ENCODE measurements around the gene DLG2.

- TF ChIP-seq RNF2 (IDR thresholded peaks at IDR 0.05; ENCODE audit: borderline replicate concordance, low read depth, low read length, missing control alignments, poor library complexity, severe bottlenecking) (no peak), POLR2A (IDR thresholded peaks at IDR 0.05; ENCODE audit: control extremely low read depth in 1 of 2, low read depth in 2 of 2, low read length in 2 of 2) (no peak), SIN3A (conservative IDR thresholded peaks at IDR 0.05 in 1 of 2, IDR thresholded peaks at IDR 0.05 in 1 of 2; ENCODE audit: low read depth in 1 of 2, low read length in 2 of 2) (no peak), JUN (IDR thresholded peaks at IDR 0.05; ENCODE audit: low read depth, low read length) (no peak), POLR2AphosphoS5 (IDR thresholded peaks at IDR 0.05; ENCODE audit: low read depth, low read length) (no peak), TAF1 (IDR thresholded peaks at IDR 0.05; ENCODE audit: low read depth, low read length) (no peak), MAFK (IDR thresholded peaks at IDR 0.05; ENCODE audit: low read depth, low read length) (no peak), CTCF (IDR thresholded peaks at IDR 0.05; ENCODE audit: control extremely low read depth in 1 of 3, insufficient read depth in 1 of 3, low read depth in 1 of 3, low read length in 3 of 3) (no peak), YY1 (IDR thresholded peaks at IDR 0.05; ENCODE audit: low read depth, low read length) (no peak), EZH2 (IDR thresholded peaks at IDR 0.05; ENCODE audit: low read depth, low read length, severe bottlenecking) (no peak), FOSL1 (IDR thresholded peaks at IDR 0.05; ENCODE audit: insufficient read depth, low read depth, low read length) (no peak)
Observed at GRCh38 chr11:83727251-83727650, 1899.9 kb downstream of the DLG2 start.
